NCI-H526 treated with DMSO at 0.1 percent for 48 hours (cell line): ENCODE results near the gene RNASEH2B.

Experiments
- DNase-seq: peaks from one replicate; lab custom pipeline; 2025; lab: John Stamatoyannopoulos, UW

Gene RNASEH2B

DNA sequence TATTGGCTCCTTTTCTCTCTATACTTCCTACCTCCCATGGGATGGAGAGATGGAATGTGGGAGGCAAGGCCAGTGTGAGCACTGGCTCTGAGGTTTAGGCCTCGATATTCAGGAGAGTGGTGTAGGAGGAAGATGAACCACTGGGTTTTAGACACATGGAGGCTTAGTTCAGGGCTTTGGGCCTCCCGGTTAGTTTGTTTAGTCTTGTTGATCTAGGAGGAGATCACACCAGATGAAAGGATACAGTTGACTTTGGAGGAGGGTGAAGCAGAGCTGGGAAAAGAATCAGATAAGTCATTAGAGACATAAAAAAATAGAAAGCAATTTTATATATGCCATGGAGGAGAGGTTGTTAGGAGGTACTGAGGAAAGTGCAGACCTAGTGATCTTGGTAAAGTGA lies 30.9 kb downstream of the RNASEH2B start:
- DNase-seq = no peak

DNA sequence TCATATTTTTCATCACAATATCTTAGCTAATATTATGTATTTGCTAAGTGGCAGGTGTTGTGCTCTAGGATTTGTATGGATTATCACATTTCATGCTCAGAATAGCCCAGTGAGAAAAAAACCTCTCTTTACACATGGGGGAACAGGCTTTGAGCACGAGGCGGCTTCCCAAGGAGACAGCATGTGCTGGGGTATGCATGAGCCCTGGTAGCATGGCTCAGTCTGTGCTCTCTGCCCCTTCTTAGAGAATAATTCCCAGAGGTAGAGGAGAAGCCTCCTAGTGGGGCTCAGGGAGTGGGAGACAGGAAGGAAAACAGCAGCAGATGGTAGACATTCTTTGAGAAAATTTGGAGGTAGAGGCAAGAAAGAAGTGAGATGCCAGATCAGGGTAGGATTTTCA lies 31.6 kb downstream of the RNASEH2B start:
- no peak for DNase-seq

DNA sequence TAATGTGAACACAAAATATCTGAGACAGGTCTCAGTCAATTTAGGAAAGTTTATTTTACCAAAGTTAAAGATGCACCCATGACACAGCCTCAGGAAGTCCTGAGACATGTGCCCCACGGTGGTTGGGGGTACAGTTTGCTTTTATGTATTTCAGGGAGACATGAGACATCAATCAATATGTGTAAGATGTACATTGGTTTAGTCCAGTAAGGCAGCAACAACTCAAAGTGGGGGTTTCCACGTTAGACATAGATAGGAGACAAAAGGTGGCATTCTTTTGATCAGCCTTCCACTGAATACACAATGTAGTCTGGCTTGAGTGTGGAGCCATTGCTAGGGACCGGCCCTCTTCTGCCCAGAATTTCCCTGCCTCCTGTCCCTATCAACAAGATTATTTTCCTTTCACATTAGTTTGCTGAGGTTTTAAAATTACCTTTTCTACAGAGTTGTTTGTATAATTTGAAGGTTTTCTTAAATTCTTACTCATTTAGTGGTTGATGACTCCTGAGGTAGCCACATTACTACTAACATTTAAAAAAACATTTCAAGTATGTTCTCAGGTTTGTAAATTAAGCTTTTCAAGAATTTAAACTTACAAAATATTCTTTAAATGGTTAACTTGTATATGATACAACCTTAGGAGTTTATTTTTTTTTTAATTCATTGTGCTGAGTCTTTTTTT lies 33.2 kb downstream of the RNASEH2B start:
- no peak for DNase-seq

DNA sequence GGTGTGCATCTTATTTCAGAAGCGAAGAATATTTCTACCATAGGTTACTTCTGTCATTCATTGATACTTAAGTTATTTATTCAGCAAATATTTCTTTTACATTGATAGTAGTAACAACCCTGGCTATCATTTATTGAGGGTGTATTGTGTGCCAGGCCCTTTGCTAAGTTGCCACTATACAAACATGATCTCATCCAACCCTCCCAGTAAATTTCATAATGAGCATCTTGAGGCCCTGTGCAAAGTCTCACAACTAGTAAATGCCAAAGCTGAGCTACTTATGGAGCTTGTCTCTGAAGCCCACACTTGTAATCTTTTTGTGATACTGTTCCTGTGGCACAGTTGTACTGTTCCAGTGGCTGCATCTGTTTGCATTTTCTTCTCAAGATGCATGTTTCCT lies 36.1 kb downstream of the RNASEH2B start:
- DNase-seq = no peak

DNA sequence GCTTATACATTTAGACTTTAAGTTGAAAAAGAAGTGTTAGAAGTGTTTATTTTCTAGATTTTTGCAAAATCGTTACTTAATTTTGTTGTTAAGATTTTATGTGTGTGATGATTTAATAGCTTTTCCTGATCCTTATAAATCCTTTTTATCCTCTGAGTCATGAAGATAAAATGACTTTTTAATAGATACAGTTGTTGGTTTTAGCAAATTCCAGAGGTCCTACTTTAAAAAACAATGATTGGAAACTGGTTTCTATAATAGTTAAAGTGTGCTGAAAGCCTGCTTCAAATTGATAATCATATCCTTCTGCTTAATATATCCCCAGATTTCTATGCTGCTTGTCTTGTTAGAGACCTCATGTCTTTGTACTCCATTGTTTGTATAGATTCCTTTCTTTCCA lies 39.0 kb downstream of the RNASEH2B start:
- no peak for DNase-seq

DNA sequence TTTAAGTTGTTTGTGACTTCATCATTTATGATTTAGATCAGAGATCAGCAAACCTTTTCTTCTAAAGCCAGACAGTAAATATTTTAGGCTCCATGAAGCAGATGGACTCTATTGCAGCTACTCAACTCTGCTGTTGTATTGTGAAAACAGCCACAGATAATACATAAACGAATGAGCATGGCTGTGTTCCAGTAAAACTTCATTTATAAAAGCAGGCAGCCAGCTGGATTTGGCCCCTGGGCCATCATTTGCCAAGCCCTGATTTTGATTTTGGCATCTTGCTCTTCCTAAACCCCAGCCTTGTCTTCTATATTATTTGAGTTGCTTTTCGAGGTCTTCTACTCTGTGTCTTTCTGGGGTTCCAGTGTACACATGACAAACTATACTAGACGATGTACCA lies 41.3 kb downstream of the RNASEH2B start:
- DNase-seq = no peak

DNA sequence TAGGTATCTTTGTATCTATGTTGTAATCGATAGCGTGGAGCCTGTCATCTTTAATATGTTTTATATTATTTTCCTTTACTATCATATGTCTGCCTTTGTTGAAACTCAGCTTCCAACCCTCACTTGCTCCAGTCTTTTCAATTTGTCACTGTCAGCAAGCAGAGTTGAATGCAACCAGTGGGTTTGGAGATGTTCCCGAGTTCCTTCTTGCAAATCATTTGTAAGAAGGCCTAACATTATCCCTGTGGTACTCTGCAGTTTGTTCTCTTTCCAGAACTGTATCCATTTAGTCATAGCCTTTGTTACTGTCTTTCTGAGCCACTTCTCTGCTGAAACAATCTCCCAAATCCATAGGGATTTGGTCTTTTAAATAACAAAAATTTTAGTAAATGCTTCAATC lies 41.8 kb downstream of the RNASEH2B start:
- no peak for DNase-seq

DNA sequence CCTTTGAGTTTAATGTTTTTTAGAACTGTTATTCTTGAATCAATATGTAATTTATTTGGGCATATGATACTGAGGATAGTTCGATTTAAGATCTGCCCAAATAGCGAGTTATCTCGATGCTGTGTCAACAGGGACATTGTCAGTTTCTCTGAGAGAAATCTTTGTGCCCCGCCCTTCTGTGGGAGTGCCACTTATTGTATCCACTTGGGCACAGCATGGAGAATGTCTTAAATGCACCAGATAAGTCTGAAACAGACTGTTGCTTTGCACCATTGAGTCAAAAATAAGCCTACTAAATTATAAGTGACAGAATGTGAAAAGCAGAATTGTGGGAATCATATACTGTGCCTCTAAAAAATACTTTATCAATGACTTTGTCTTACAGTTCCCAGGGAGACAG lies 45.6 kb downstream of the RNASEH2B start:
- DNase-seq = no peak

DNA sequence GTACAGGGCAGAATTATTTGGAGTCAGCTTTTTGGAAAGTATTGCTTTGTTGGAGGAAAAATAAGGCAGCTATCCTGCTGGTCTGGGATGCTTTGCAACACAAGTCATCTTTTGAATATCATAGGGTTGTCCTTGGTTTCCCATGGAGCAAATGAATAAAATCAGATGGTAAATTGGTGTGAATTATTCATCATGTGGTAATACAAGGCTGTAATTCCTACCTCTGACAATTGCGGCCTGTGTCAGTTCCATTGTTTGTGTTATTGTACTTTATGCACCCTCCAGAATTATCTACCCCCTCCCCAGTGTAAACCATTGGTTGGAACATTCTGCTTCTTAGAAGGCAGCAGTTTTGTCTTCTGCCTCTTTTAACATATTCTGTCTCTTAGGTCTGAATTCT lies 46.2 kb downstream of the RNASEH2B start:
- no peak for DNase-seq

DNA sequence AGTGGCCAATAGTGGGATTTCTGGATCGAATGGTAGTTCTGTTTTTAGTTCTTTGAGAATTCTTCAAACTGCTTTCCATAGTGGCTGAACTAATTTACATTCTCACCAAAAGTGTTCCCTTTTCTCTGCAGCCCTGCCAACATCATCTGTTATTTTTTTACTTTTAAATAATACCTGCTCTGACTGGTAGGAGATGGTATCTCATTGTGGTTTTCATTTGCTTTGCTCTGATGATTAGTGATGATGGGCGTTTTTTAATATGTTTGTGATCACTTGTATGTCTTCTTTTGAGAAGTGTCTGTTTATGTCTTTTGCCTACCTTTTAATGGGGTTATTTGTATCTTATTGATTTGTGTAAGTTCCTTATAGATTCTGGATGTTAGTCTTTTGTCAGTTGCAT lies 48.0 kb downstream of the RNASEH2B start:
- no peak for DNase-seq

DNA sequence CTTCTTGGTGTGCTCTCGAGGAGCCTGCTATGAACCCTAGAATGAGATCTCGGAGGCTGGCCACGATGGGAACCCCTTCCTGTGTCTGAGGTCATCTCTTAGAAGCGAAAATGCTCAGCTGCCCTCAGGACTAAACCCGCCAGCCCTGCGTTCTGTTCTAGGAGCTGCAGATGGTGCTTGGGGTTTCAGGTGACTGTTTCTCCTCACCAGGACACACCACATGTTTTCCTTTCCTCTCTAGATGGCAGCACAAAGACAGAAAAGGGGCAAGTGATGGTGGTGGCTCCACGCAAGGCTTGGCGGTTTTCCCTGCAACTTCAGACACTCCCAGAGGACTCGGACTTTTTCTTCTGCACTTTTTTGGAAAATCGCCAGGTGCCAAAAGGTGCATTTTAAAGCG lies 60.1 kb downstream of the RNASEH2B start:
- no peak for DNase-seq

DNA sequence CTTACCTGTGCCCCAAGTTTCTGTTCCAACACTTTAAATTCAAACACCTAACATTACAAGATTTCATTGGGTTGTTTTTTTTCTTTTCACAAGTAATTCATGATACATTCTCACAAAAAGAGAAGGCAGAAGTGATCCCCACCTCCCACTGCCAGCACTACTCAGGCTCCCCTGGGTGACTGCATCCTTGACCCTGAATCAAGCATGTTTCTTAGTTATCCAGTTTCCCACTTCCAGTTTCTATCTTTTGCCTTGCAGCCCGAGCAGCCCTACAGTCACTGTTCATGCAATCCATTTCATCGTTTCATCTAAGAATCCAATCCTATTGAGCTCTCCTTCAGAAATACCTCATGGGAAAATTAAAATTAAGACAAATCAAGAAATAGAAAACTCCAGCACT lies 61.4 kb downstream of the RNASEH2B start:
- DNase-seq = no peak

DNA sequence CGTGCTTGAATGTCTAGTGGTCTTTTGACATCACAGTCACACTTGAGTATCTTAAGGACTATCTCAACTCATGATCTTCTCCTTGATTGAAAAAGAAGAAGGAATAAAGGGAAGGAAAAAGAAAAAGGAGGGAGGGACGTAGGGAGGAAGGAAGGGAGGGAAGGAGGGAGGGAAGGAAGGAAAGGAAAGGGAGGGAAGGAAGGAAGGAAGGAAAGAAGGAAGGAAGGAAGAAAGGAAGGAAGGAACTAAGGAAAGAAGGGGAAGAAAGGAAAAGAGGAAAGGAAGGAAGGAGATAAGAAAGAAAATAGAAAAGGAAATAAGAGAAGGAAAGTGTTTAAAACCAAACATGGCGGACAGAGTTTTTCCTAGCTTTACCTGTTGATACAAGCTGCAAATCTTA lies 64.7 kb downstream of the RNASEH2B start:
- no peak for DNase-seq

DNA sequence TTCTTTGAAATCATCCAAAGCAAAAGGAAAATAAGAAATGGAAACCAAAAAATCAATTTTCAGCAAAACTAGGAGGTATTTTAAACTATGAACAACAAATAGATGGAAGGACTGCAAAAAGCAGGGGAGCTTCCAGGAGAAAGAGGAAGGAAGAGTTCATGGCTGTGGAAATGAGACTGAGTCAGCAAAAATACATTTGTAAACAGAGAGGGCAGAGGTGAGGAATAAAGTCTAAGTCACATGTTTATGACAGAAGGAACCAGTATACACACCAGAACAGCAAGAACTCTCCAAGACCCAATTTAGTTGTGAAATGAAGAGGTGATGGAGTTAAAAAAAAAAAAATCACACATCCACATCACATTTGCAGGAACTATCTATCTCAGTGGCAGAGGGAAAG lies 69.6 kb downstream of the RNASEH2B start:
- DNase-seq = no peak

DNA sequence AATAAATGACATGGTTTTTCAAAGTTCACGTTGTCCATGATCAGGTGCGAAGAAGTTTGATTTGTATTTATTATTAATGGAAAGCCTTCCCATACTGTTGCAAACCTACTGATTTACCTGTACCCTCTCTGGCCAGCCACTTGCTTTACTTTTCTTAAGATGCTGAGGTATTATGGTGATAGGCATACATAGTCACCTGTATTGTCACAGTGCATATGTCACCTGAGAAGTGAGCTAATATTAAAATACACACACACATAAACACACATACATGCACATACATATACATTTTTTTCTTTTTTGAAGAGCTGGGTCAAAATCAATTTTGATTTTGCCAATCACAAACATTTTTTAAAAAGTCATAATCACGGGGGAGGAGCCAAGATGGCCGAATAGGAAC lies 72.1 kb downstream of the RNASEH2B start:
- DNase-seq = no peak

DNA sequence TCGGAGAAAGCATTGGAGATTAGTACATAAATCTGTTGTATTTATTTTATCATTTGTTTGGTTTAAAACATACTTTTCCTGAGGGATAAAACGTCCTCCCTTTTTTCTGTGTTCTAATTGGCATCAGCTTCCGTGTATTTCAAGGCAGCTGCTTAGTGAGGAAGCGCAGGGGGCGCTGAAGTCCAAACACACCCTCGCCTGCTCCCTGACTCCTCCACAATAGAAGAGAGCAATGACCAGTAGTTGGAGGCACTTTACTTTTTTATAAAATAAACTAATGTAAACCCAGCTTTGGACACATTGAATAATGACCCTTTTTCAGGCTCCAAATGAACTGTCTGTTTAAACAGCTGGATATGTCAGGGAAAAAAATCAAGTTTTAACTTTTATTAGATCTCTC lies 79.9 kb downstream of the RNASEH2B start:
- DNase-seq = no peak

DNA sequence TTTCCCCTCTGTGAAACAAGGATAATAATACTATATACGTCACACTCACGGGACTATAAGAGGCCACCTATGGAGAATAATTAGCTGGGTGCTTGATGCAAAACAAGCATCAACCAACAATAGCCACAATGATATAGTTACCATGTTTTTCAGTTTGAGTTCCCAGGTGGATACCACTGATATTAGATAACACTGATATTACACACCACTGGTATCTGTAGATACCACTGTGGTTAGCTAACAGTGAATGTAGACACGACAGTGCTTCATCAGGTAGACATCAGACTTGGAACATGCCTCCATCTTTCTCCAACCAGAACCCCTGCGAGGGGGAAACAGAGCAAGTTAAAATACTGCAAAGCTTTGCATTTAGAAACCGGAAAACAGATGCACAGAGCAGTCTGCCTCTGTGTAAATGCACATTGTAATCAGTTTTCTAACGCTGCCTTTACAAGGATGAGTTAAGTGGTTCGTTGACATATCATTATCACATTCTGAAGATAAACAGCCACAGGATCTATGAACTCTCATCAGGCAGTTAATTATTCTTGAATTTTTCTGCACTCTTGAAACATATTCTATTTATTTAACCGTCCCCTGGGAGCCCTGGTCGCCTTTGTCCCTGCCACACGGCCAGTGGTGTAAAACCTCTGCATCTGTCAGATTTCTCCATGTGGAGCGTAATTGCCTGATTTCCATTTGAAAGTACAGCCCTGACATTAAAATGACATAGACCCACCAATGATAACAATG lies 80.7 kb downstream of the RNASEH2B start:
- peak; percentile 46 for DNase-seq

DNA sequence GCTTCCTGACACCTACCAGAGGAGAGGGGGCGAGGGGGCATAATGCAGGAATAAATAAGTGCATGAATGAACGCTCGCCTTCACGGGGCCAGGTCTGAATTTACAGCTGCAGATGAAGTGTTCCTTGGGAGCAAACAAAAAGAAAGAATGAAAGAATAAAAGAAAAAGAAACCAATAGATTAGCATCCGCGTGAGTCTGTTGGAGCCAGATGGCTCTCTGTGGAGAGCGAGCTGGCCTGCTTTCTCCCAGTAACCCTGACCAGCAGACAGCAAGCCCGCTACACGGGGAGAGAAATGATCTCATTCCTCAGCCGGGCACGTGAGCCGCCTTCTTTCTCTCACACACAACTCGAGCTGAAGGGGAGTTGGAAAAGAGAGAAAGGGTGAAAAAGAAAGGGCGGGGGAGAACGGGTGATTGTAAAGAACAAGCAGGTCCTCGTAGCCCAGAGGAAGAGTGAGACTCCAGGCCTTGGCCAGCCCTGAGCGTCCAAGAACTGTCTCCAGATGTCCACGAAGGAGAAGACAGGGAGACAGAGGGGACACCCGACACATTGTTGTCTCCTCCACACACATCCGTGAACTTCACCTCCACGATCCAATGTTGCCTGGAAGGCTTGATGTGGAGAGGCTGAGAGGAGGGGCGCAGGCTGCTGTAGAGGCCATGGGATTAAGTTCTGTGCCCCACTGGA lies 81.4 kb downstream of the RNASEH2B start:
- DNase-seq = no peak

DNA sequence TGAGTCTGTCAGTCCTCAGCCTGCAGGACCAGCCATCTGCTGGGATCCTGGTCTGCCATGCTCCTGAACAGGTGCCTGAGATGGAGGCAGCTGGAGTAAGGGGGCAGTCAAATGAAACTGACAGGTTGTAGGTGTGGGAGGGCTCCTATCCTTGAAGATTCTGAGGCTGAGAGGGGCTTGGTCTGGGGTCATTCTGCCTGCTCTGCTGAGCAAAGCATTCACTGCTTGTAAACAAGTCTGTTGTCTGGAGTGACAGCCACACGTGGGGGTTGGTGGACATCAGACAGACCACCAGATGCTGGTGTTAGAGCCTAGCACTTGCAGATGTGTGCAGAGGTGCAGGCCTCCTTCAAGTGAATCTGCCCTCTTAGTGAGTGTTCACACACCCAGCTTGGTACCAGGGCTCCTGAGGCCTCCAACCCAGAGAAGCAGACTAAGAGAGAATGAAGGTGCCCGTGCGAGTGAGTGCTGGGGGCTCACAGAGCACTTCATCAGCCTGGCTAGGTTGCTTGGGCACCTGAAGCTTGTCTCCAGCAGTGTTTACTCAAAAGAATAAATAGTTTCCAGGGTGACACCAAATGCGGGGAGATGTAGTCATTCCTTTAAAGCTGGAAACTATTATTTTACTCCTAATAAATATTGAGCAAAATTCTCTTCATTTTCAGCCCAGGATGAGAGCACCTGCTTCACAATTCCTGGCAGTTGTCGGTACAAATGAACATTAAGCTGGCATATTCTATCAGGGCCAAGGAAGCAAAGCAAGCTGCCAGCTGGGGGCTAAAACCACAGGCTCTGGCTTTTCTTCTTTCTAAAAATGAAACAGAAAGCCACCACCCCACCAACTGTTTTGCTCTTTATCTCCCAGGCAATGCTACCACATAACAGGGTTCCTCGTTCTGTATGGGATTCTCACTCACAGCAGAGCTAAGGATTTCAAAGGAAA lies 82.3 kb downstream of the RNASEH2B start:
- DNase-seq = no peak

DNA sequence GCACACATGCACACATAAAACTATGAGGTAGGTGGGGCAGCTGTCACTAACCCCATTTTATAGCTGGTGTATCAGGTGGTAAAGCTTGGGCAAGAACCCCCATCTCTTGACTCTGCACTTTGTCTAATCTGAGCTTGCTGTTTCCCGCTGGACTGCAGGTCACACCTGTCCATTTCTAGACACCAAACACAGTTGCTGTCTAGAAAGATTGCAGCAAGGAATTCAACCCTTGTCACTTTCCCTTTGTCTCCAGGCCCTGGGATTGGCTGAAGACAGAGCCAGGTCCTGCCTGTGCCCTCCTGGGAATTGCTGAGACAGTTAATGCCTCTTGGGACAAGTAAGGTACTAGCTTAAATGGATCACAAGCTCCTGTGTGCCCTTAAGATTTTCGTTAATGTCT lies 83.8 kb downstream of the RNASEH2B start:
- DNase-seq = no peak

DNA sequence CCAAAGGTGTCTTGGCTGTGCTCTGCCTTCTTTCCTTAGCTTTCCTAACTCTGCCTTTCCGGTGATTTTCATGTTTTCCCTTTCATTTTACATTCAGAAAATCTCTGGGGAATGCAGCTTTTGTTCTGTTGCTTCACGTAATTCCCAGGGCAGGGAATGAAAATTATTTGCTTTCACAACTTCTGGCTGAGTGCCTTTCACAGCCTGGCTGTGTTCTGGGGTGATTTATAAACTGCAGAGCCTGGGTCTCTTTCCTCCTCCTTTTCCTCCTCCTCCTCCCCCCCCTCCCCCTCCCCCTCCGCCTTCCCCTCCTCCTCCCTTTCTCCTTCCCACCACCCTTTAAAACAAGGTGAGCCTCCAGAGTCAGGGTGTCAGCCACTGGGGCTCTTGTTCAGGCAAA lies 84.3 kb downstream of the RNASEH2B start:
- DNase-seq = no peak

DNA sequence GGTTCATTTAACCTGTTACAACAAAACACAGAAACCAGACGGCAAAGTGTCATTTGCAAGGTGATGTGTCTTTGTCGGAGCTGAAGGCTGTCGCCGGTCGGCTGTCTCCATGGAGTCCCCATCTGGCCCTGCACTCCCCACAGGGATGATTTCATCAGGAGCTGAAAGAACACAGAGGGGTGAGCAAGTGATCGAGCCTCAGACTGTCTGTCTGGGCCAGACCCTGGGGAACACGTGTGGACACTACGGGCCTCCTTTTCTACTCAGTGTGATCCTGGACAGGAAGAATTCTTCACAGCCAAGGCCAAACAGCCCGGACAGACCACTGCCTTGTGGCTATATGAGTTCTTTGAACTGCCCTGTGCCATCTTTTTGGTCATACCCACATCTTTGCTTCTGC lies 85.1 kb downstream of the RNASEH2B start:
- no peak for DNase-seq
